Limb (tissue), 2 donors: ENCODE data around the gene OXSR1.
"Not testable (repeated sequence)": the region's sequence is repeated elsewhere in the genome, so short reads cannot be mapped to it uniquely, and the experiment has no call there.

Source experiments
- DNase-seq, 2 donors: peaks; one replicate each; pipeline ENCODE4 v3.0.0-alpha.2; 2016; ENCODE audit errors: extremely low spot score in 2 of 2

Gene OXSR1

DNA sequence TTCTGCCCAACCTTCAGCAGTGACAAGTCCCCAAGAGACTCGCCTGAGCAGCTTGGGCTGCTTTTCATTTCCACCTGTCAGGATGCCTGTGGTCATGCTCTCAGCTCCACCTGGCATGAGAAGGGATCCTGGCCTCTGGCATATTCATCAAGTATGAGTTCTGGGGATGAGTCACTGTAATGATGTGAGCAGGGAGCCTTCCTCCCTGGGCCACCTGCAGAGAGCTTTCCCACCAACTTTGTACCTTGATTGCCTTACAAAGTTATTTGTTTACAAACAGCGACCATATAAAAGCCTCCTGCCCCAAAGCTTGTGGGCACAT, 23.4 kb upstream of the OXSR1 start:
- no peak for DNase-seq

GRCh38 chr3:38142959-38143358, 22.4 kb upstream of the OXSR1 start:
- no peak for DNase-seq

DNA sequence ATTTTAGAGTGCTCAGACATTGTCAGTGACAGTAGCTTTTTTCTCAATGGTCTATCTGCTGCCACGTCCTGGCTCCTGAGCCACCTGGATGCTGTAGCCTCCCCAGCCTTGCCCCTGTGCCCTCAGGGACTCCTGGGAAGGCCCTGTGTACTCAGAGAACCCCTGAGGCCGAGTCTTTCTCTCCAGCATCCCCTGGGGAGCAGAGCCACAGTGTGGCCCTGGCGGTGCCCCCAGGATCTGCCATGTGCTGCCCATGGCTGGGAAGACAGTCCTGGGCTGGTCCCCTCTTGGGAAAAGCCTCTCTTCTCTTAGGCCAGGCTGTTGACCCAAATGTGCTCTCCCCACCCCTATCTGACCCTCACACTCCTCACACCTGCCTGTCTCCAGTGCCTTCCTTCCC, 21.8 kb upstream of the OXSR1 start:
- DNase-seq: no peak

DNA sequence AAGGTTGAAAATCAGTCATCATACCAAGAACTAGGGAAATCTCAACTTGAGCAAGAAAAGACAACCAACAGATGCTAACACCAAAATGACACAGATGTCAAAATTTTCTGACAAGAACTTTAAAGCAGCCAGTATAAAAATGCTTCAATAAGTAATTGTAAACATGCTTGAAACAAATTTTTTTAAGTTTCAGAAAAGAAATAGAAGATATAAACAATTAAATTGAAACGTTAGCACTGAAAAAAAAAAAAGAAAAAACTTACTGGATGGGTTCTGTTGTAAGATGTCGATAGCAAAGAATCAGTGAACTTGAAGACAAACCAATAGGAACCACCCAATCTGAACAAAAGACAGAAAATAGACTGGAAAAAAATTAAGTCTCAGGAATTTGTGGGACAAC, 18.8 kb upstream of the OXSR1 start:
- no peak for DNase-seq

DNA sequence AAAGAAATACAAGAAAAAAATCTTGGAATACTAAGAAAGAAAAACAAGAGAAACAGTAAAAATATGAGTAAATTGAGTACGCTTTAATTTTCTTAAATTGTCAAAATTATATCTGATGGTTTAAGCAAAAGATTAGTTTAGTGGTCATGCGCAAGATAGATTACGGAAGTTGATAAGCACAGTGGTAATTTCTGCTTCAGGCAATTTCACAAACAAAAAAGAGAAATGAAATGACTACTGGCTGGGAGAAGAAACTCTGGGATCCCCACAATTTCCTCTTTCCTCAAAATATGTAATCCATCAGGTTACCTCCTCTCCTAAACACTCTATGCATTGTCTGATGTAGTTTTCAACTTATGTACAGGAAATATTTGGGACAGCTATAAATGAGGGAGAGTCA, 17.9 kb upstream of the OXSR1 start:
- no peak for DNase-seq

DNA sequence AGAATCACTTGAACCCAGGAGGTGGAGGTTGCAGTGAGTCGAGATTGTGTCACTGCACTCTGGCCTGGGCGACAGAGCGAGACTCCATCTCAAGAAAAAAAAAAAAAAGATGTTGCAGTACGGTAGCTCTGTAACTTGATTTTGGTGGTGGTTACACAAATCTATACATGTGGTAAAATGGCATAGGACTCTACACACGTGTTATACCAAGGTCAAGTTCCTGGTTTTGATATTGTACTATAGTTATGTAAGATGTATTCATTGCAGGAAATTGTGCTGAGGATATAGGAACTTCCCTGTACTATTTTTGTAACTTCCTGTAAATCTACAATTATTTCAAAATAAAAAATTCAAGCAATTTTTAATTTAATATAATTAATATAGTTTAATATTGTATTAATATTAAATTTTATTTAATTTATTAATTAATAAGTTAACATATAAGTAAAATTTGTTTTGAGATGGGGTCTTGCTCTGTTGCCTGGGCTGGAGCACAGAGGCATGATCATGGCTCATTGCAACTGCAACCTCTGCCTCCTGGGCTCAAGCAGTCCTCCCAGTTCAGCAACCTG, 16.9 kb upstream of the OXSR1 start:
- DNase-seq: no peak

DNA sequence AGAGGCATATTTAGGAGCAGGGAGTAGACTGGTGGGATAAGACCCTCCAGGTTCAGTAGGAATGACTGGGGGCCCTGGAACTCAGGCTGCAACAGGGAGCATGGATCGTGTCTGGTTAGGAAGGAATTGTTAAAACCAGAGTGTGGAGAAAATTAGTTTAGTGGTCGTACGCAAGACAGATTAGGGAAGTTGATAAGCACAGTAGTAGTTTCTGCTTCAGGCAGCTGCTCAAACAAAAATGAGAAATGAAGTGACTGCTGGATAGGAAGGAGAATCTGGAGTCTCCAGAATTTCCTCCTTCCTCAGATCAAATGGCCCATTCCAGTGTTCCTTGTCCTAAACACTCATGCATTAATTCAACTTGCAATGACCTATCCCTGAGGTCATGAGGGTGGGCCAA, 15.6 kb upstream of the OXSR1 start:
- DNase-seq: no peak

DNA sequence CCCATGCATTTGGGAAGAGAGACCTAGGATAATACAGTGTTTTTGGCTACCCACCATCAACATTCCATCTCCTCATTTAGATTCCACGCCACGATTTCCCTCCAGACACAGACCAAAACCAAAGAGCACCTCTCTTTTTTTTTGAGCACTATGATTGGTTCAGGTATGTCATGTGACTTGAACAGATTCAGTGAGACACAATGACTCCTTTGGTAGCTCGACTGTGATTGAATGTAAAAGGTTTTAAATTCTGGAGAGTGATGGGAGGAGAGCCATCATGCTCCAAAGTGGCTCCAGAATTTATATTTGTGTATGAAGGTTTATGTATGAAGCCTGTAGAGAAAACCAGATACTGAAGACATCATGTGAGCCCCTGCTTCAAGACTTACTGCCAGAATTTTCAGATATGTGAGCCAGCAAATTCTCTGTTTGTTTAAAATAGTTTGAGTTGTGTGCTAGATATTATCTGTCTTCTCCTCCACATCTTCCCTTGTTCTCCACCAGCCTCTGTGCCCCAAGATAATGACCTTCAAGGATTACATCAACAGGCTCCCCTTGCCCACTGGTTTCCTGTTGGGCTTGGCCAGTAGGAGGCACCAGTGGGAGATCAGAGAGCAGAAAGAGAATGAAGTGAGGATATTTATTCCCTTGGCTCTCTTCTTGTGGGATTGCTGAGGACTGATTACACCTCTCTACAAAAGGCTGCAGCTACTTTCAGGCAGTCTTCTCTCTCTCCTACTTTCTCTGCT, 14.4 kb upstream of the OXSR1 start:
- no peak for DNase-seq

DNA sequence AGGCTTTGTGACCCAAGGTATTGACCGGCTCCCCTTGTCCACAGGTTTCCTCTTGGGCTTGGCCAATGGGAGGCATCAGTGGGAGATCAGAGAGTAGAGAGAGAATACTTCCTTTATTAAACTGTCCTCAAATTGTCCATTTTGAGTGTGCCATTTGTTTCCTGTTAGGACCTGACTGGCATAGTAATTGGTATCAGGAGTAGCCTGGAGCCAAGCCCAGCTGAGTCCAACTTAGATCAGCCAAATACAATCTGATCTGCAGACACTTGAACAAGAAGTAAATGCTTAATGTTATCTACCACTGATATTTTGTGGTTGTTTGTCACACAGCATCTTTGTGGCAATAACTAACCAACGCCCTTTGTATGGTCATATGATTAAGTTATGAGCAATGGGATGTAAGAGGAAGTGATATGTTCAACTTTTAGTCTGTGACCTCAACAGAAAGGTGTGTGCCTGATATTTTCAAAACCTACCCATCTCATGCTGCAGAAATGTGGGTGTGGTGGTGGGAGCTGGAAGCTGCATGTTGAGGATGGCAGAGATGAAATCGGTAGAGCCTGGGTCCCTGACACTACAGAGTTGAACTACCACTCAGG, 13.6 kb upstream of the OXSR1 start:
- DNase-seq: no peak

GRCh38 chr3:38152609-38153008, 12.7 kb upstream of the OXSR1 start:
- no peak for DNase-seq

- no peak for DNase-seq
These were observed 12.1 kb upstream of the OXSR1 start for GRCh38 chr3:38153221-38153620.

GRCh38 chr3:38154033-38154494, 11.3 kb upstream of the OXSR1 start:
- DNase-seq: no peak

GRCh38 chr3:38154625-38155255, 10.6 kb upstream of the OXSR1 start:
- no peak for DNase-seq

GRCh38 chr3:38155825-38156224, 9.5 kb upstream of the OXSR1 start:
- no peak for DNase-seq

- DNase-seq: no peak
These were observed 8.2 kb upstream of the OXSR1 start for GRCh38 chr3:38157117-38157516.

DNA sequence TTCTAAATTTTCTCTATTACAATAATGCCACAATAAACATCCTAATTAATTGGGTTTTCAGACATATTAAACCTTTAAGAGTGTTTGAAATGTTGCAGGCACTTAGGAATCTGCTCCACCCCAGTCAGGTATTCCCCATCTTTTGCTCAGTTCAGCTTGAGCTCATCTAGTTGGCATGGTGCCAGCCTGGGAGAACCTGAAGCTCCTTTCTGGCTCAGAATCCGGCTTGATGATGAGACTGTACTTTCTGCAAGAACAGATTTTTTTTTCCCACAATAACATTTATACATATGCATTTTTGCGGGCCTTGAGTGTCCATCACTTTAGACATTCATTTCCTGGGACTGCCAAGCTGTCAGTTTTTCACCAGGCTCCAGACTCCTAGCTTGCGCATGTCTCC, 7.7 kb upstream of the OXSR1 start:
- no peak for DNase-seq

GRCh38 chr3:38158472-38158871, 6.9 kb upstream of the OXSR1 start:
- no peak for DNase-seq

- not testable (repeated sequence) for DNase-seq
These were observed 4.6 kb upstream of the OXSR1 start for GRCh38 chr3:38160704-38161103.

DNA sequence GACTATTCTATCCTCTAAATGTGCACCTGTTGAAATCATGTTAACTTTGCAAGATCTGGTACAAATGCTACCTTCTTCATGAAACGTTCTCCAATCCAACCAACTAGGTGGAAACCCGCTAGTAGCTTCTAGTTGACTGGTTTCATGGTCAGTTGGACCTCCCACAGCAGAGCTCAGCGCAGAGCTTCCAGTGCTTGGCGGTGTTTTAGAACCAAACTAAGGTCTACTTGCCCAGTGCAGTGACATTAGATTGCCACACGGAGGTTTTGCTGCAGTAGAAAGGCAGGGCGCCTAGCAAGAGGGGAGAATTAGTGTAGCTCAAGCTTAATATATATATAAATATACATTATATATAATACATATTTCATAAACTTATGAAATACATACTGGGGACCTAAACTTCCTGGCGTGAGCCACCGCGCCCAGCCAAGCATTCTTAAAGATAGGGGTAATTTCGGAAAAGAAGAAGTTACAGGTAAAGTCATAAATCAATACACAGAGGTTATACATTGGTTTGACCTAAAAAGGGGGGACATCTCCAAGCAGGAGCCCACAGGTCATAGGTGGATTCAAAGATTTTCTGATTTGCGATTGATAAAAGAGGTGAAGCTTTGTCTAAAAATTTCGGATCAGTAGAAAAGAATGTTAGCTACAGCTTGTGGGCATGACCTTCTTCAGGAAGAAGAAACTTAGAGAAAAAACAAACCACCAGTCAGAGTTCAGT, 2.1 kb upstream of the OXSR1 start:
- DNase-seq: no peak

GRCh38 chr3:38163841-38164642, 1.3 kb upstream of the OXSR1 start:
- DNase-seq: no peak

DNA sequence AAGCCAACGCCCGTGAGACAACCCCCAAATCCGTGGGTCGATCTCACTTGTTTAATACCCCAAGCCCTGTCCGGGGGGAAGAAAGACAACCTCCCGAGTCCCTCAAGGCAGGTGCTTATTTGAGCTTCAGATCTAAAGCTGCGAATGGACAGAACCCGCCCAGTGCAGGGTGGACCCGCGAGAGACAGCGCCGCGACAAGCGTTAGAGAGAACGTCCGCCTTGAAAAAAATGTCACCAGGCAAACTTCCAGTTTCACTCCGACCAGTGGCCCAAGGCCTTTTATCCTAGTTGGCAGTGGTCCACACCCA, 740 bp upstream of the OXSR1 start:
- no peak for DNase-seq
